NT2/D1 (cell line): ENCODE measurements around the gene ERC2.

ENCODE experiments used
- SUZ12 ChIP-seq: IDR thresholded peaks from 2 replicates; pipeline ENCODE4 v1.6.1; 2011; ENCODE audit not compliant: insufficient read length, insufficient read depth; ENCODE audit errors: extremely low read depth
- YY1 ChIP-seq: IDR thresholded peaks from 2 replicates; pipeline ENCODE4 v1.6.1; 2011; ENCODE audit not compliant: insufficient read length, insufficient read depth
- ZNF274 ChIP-seq: IDR thresholded peaks from 2 replicates; pipeline ENCODE4 v1.6.1; 2011; ENCODE audit warnings: mild to moderate bottlenecking, low read depth, low read length

DNA sequence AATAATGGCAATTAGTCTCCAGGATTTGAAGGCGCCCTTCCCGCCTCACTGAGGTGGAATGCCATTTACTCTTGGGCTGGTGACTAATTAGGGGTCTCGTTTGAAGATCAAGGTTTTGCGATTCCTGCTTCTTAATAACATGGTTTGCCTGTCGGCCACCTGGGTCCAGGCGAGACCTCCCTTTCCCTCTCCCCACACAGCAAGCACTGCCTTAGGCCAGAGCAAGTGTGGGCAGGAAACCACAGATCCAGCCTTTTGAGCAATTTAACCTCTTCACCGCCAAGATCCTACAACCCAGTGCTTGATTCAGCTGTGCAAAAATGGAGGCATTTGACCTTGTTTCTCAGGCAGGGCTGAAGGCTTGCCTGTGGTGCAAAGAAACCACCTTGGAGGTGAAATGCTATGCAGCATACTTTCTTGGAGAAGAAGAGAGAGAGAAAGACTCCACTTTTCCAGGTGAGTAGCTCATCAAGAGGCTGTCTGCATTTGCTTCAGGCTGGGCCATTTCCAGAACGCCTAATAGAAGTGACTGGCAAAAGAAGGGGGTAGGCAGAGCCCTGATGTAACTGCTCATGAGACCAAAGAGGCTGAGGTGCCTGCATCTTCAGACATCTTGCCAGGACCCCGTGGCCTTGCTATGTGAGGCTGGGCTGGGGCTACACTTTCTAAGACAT is 947.1 kb downstream of the ERC2 start:
- TF ChIP-seq YY1 (no peak), ZNF274 (no peak), SUZ12 (no peak)
